B cell (primary cell): Measurements from ENCODE around the gene TBCEL. TPM values are rescaled to one million over a fixed set of nuclear protein-coding genes. Genes with fewer than 3 reads are reported as not detected.

Source experiments
- ATAC-seq: fragments of 200-7000 bp; cut with Tn5 transposase; one replicate; pipeline ENCODE4 v1.10.0; 2021; ENCODE audit warnings: low read depth, mild to moderate bottlenecking, moderate number of reproducible peaks, moderate library complexity
- CTCF ChIA-PET: fragments of 350-600 bp; sonication (Branson Sonifier 250); formaldehyde crosslinking; loops from one replicate; lab custom pipeline; 2021; ENCODE audit warnings: antibody characterized with exemption, inconsistent platforms; lab: Charles Lee
- POLR2A ChIA-PET: fragments of 350-600 bp; sonication (Branson Sonifier 250); formaldehyde crosslinking; loops from one replicate; lab custom pipeline; 2021; ENCODE audit warnings: antibody characterized with exemption; lab: Charles Lee
- DNase-seq: peaks from one replicate; pipeline ENCODE4 v3.0.0; 2013
- H2AFZ ChIP-seq: 2 replicates; pipeline ENCODE4 v1.6.1; 2012; ENCODE audit warnings: mild to moderate bottlenecking, low read depth, low read length; ENCODE audit not compliant: insufficient read depth, poor library complexity, severe bottlenecking
- H3K27ac ChIP-seq, 2 donors: 1 replicate in 1 of 2; 2 replicates in 1 of 2; pipeline ENCODE4 v1.5.1; 2012 to 2013; ENCODE audit warnings: low read length in 2 of 2, mild to moderate bottlenecking in 2 of 2, moderate library complexity in 1 of 2
- H3K27me3 ChIP-seq, 4 experiments: fragments of 200-600 bp in 1 of 4; sonication (generic) in 1 of 4; replicated peaks in 1 of 4; 1 replicate in 2 of 4; 2 replicates in 2 of 4; pipeline versions ENCODE4 v1.6.1 to v1.7.0; 2013 to 2016; ENCODE audit warnings: low read length in 3 of 4, mild to moderate bottlenecking in 2 of 4, mixed read lengths in 1 of 4, moderate library complexity in 1 of 4; ENCODE audit not compliant: insufficient read depth in 4 of 4, control insufficient read depth in 3 of 4; ENCODE audit errors: control extremely low read depth in 1 of 4
- H3K36me3 ChIP-seq, 2 experiments: replicated peaks in 1 of 2; 1 replicate in 1 of 2; 2 replicates in 1 of 2; pipeline versions ENCODE4 v1.6.1 to v1.7.1; 2013; ENCODE audit warnings: low read length in 1 of 2; ENCODE audit not compliant: insufficient read depth in 2 of 2, control insufficient read depth in 1 of 2; ENCODE audit errors: control extremely low read depth in 1 of 2, extremely low read depth in 1 of 2
- H3K4me1 ChIP-seq, 2 donors: fragments of 200-600 bp in 1 of 2; sonication (generic) in 1 of 2; 1 replicate in 1 of 2; 2 replicates in 1 of 2; pipeline versions ENCODE4 v1.5.1 to v1.6.1; 2013 to 2017; ENCODE audit warnings: low read length in 2 of 2; ENCODE audit not compliant: control insufficient read depth in 2 of 2, insufficient read depth in 2 of 2
- H3K4me2 ChIP-seq: replicated peaks from 2 replicates; pipeline ENCODE3; 2012; ENCODE audit warnings: mild to moderate bottlenecking, low read depth, low read length; ENCODE audit not compliant: poor library complexity, severe bottlenecking
- H3K4me3 ChIP-seq, 5 experiments: fragments of 200-600 bp in 1 of 5; sonication (generic) in 1 of 5; 1 replicate in 3 of 5; 2 replicates in 2 of 5; pipeline versions ENCODE4 v1.5.1 to v1.7.0; 2011 to 2016; ENCODE audit warnings: low read length in 4 of 5, mild to moderate bottlenecking in 4 of 5, low read depth in 2 of 5, control low read depth in 1 of 5, moderate library complexity in 1 of 5; ENCODE audit not compliant: insufficient read depth in 1 of 5; ENCODE audit errors: control extremely low read depth in 1 of 5, extremely low read depth in 1 of 5
- H3K79me2 ChIP-seq: fragments of 200-600 bp; sonication (generic); one replicate; pipeline ENCODE4 v1.6.0; 2016; ENCODE audit warnings: low read length; ENCODE audit not compliant: control insufficient read depth, insufficient read depth
- H3K9ac ChIP-seq: fragments of 200-600 bp; sonication (generic); 2 replicates; pipeline ENCODE4 v1.6.1; 2017; ENCODE audit warnings: mild to moderate bottlenecking, low read length, moderate library complexity
- H3K9me3 ChIP-seq, 3 donors: one replicate each; pipeline versions ENCODE4 v1.6.1 to v1.7.1; 2013; ENCODE audit warnings: low read length in 2 of 3; ENCODE audit not compliant: control insufficient read depth in 2 of 3, insufficient read depth in 1 of 3; ENCODE audit errors: control extremely low read depth in 1 of 3
- H4K20me1 ChIP-seq: 2 replicates; pipeline ENCODE4 v1.6.0; 2012; ENCODE audit warnings: mild to moderate bottlenecking, low read length; ENCODE audit not compliant: insufficient read depth, control insufficient read depth, poor library complexity, severe bottlenecking
- H3K27ac Mint-ChIP-seq: one replicate; pipeline ENCODE4 v1.8.0; 2021; ENCODE audit warnings: mixed read lengths
- H3K27me3 Mint-ChIP-seq: one replicate; pipeline ENCODE4 v1.8.0; 2021; ENCODE audit warnings: mixed read lengths
- H3K4me1 Mint-ChIP-seq: one replicate; pipeline ENCODE4 v1.8.0; 2021; ENCODE audit warnings: mixed read lengths
- H3K4me3 Mint-ChIP-seq: one replicate; pipeline ENCODE4 v1.8.0; 2021; ENCODE audit warnings: mixed read lengths
- H3K9me3 Mint-ChIP-seq: one replicate; pipeline ENCODE4 v1.8.0; 2022; ENCODE audit warnings: mixed read lengths; ENCODE audit not compliant: insufficient read depth
- CTCF ChIP-seq: fragments of 200-600 bp; IDR thresholded peaks from one replicate; pipeline ENCODE4 v1.8.0; 2022; ENCODE audit warnings: antibody characterized with exemption, mild to moderate bottlenecking
- EZH2 ChIP-seq: IDR thresholded peaks from 2 replicates; pipeline ENCODE4 v1.6.1; 2012; ENCODE audit warnings: borderline replicate concordance, low read depth, mild to moderate bottlenecking, moderate library complexity, low read length; ENCODE audit not compliant: insufficient read depth, poor library complexity, severe bottlenecking
- WGBS: methylation state at CpG from one replicate; pipeline ENCODE4 v1.1.5; 2013; ENCODE audit warnings: missing lambda C conversion rate; ENCODE audit not compliant: insufficient coverage; 5-methylcytosine and 5-hydroxymethylcytosine counted together
- intact Hi-C: fragments of 100-400 bp; cut with micrococcal nuclease; formaldehyde crosslinking; loops from one replicate; pipeline ENCODE4 v1.10.0; 2022
- polyA plus RNA-seq: library from polyadenylated mRNA; depleted of rRNA; stranded (reverse); fragments of >200 nt; gene quantifications from 2 replicates; pipeline ENCODE4 v1.2.3, GENCODE V29; 2012
- total RNA-seq, 2 donors: library from RNA; stranded (reverse); fragments of 120-200 nt in 1 of 2; gene quantifications; 1 replicate in 1 of 2; 2 replicates in 1 of 2; pipeline versions ENCODE4 v1.2.3 to v1.2.4, GENCODE V29; 2013 to 2022

TBCEL gene
- total and polyA plus RNA-seq, 2 donors (not counting 1 experiment from before 2014, with no cell fraction given), result 3.5 to 22.8 TPM

- no peak overlapping the region for H3K27ac Mint-ChIP-seq
- H3K27me3 Mint-ChIP-seq, result peaks cover 21% of the 10 kb centered on the region
- Histone ChIP-seq H3K36me3 (no peaks in the 10 kb centered on the region), H3K27me3 (peaks cover 0 to 4% (median 0%) of the 10 kb centered on the region in 4 experiments), H3K79me2 (no peaks in the 10 kb centered on the region), H3K4me3 (no peak overlapping the region), H4K20me1 (no peaks in the 10 kb centered on the region), H3K27ac (no peak overlapping the region), H3K4me2 (no peak overlapping the region), H3K4me1 (no peaks in the 10 kb centered on the region), H3K9me3 (peaks cover 0 to 5% (median 5%) of the 10 kb centered on the region in 3 donors), H2AFZ (no peak overlapping the region), H3K9ac (no peak overlapping the region)
- no peak for DNase-seq
- ChIA-PET POLR2A (no interaction called here), CTCF (no interaction called here)
- no peak for TF ChIP-seq CTCF
- TF ChIP-seq EZH2, result no peak
- H3K9me3 Mint-ChIP-seq, result no peaks in the 10 kb centered on the region
- ATAC-seq, result no peak
- intact Hi-C loops, result no loop called here
- H3K4me1 Mint-ChIP-seq, result no peaks in the 10 kb centered on the region
- H3K4me3 Mint-ChIP-seq, result no peak overlapping the region
- WGBS, result 88% methylated on average over 3 of the region's 6 CpGs
These were observed 93.9 kb downstream of the TBCEL start for GRCh38 chr11:121117788-121118187.

DNA sequence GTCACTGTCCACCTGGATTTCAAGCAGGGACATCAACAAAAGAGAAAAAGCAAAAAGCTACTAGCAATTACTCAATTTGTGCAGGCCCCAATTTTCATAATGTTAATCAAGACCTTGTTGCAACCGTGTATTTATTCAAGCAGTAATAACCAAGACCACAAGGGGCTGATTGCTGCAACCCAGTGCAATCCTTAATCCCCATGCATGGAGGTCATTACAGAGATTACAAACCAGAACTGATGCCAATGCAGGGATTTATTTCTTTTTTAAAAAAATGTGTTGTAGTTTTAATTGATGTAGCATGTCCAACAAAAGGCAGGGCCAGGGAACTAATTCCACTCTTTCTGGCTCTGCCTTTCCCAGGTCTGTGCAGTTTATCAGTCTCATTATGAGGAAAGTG is 95.5 kb downstream of the TBCEL start:
- intact Hi-C loops, result no loop called here

More for the DNA sequence above, 95.5 kb downstream of the TBCEL start:
- no peak overlapping the region for H3K9ac ChIP-seq
- Mint-ChIP-seq H3K27ac (no peak overlapping the region), H3K4me3 (no peak overlapping the region), H3K27me3 (peaks cover 17% of the 10 kb centered on the region), H3K9me3 (peaks cover 3% of the 10 kb centered on the region), H3K4me1 (no peaks in the 10 kb centered on the region)
- ChIA-PET CTCF (no interaction called here), POLR2A (no interaction called here)
- H3K79me2 ChIP-seq, result no peaks in the 10 kb centered on the region
- no peaks in the 10 kb centered on the region for H3K4me1 ChIP-seq
- ATAC-seq (no peak), DNase-seq (no peak)
- H3K9me3 ChIP-seq, result peaks cover 0 to 6% (median 5%) of the 10 kb centered on the region in 3 donors
- H2AFZ ChIP-seq, result no peak overlapping the region
- H4K20me1 ChIP-seq, result no peaks in the 10 kb centered on the region
- no peak overlapping the region for H3K4me3 ChIP-seq
- WGBS, result 70% methylated on average over 1 of the region's 1 CpG
- H3K27me3 ChIP-seq, result no peaks in the 10 kb centered on the region
- no peaks in the 10 kb centered on the region for H3K36me3 ChIP-seq
- no peak overlapping the region for H3K4me2 ChIP-seq
- TF ChIP-seq EZH2 (no peak), CTCF (no peak)
- no peak overlapping the region for H3K27ac ChIP-seq
